Measurements from ENCODE around the gene MAB21L4.

The MAB21L4 gene

GRCh38 chr2:240933966-240934700, 38.2 kb upstream of the MAB21L4 start:
- TF ChIP-seq CTCF (IDR thresholded peaks at IDR 0.05; ENCODE audit: poor library complexity, severe bottlenecking), result no peak
- H3K27me3 ChIP-seq (ENCODE audit: insufficient read depth, poor library complexity, severe bottlenecking), result no peaks in the 10 kb centered on the region
- H3K27ac ChIP-seq (ENCODE audit: poor library complexity, severe bottlenecking), result no peak overlapping the region
- no peak overlapping the region for H3K4me3 ChIP-seq (ENCODE audit: severe bottlenecking)
- DNase-seq (ENCODE audit: low spot score), result no peak
- H3K9me3 ChIP-seq (ENCODE audit: severe bottlenecking), result peaks cover 5% of the 10 kb centered on the region
- H3K36me3 ChIP-seq (ENCODE audit: low read depth), result no peaks in the 10 kb centered on the region
- ATAC-seq (ENCODE audit: low read depth), result no peak; the same call in 2 of the 3 replicates
- no peaks in the 10 kb centered on the region for H3K4me1 ChIP-seq (ENCODE audit: insufficient read depth, poor library complexity, severe bottlenecking)

GRCh38 chr2:240933048-240933965, 37.4 kb upstream of the MAB21L4 start:
- no peak for TF ChIP-seq CTCF (IDR thresholded peaks at IDR 0.05; ENCODE audit: poor library complexity, severe bottlenecking)
- Histone ChIP-seq H3K36me3 (ENCODE audit: low read depth) (no peaks in the 10 kb centered on the region), H3K27me3 (ENCODE audit: insufficient read depth, poor library complexity, severe bottlenecking) (no peaks in the 10 kb centered on the region), H3K27ac (ENCODE audit: poor library complexity, severe bottlenecking) (no peak overlapping the region), H3K9me3 (ENCODE audit: severe bottlenecking) (peaks cover 2% of the 10 kb centered on the region), H3K4me3 (ENCODE audit: severe bottlenecking) (no peak overlapping the region), H3K4me1 (ENCODE audit: insufficient read depth, poor library complexity, severe bottlenecking) (no peaks in the 10 kb centered on the region)
- ATAC-seq (ENCODE audit: low read depth) (no peak), DNase-seq (ENCODE audit: low spot score) (peak; percentile 60)

GRCh38 chr2:240932724-240933047, 36.7 kb upstream of the MAB21L4 start:
- no peak for TF ChIP-seq CTCF (IDR thresholded peaks at IDR 0.05; ENCODE audit: poor library complexity, severe bottlenecking)
- Histone ChIP-seq H3K4me3 (ENCODE audit: severe bottlenecking) (no peak overlapping the region), H3K27ac (ENCODE audit: poor library complexity, severe bottlenecking) (no peak overlapping the region), H3K36me3 (ENCODE audit: low read depth) (no peaks in the 10 kb centered on the region), H3K4me1 (ENCODE audit: insufficient read depth, poor library complexity, severe bottlenecking) (no peaks in the 10 kb centered on the region), H3K27me3 (ENCODE audit: insufficient read depth, poor library complexity, severe bottlenecking) (no peaks in the 10 kb centered on the region), H3K9me3 (ENCODE audit: severe bottlenecking) (no peaks in the 10 kb centered on the region)
- DNase-seq (ENCODE audit: low spot score) (no peak), ATAC-seq (ENCODE audit: low read depth) (no peak)

- no peak for TF ChIP-seq CTCF (IDR thresholded peaks at IDR 0.05; ENCODE audit: poor library complexity, severe bottlenecking)
- Histone ChIP-seq H3K27me3 (ENCODE audit: insufficient read depth, poor library complexity, severe bottlenecking) (no peaks in the 10 kb centered on the region), H3K9me3 (ENCODE audit: severe bottlenecking) (no peaks in the 10 kb centered on the region), H3K4me1 (ENCODE audit: insufficient read depth, poor library complexity, severe bottlenecking) (no peaks in the 10 kb centered on the region), H3K36me3 (ENCODE audit: low read depth) (no peaks in the 10 kb centered on the region), H3K4me3 (ENCODE audit: severe bottlenecking) (no peak overlapping the region), H3K27ac (ENCODE audit: poor library complexity, severe bottlenecking) (no peak overlapping the region)
- no peak for ATAC-seq (ENCODE audit: low read depth)
- no peak for DNase-seq (ENCODE audit: low spot score)
Observed at GRCh38 chr2:240932001-240932723, 36.2 kb upstream of the MAB21L4 start.

All from RWPE2 (cell line).